Activated B cell treated with CpG ODN at 0.5 μM for 24 hours (primary cell): ENCODE results near the gene USP12. TPM values are rescaled to one million over a fixed set of nuclear protein-coding genes. Genes with fewer than 3 reads are reported as not detected.
"Not testable (repeated sequence)": the region's sequence is repeated elsewhere in the genome, so short reads cannot be mapped to it uniquely, and the experiment has no call there.

Experiments
- ATAC-seq: fragments of 200-7000 bp; cut with Tn5 transposase; one replicate; pipeline ENCODE4 v1.10.0; 2021; ENCODE audit warnings: low read depth, mild to moderate bottlenecking, moderate library complexity
- CTCF ChIA-PET: fragments of 350-600 bp; sonication (Branson Sonifier 250); formaldehyde crosslinking; loops from one replicate; lab custom pipeline; 2021; ENCODE audit warnings: antibody characterized with exemption; lab: Charles Lee
- POLR2A ChIA-PET: fragments of 350-600 bp; sonication (Branson Sonifier 250); formaldehyde crosslinking; loops from one replicate; lab custom pipeline; 2021; ENCODE audit warnings: antibody characterized with exemption; lab: Charles Lee
- DNase-seq: peaks from one replicate; pipeline ENCODE4 v3.0.0; 2022
- H3K27ac Mint-ChIP-seq: one replicate; pipeline ENCODE4 v1.8.0; 2020; ENCODE audit warnings: mixed read lengths
- H3K27me3 Mint-ChIP-seq: one replicate; pipeline ENCODE4 v1.8.0; 2021; ENCODE audit warnings: mixed read lengths
- H3K36me3 Mint-ChIP-seq: one replicate; pipeline ENCODE4 v1.8.0; 2021; ENCODE audit warnings: low read depth, mixed read lengths
- H3K4me1 Mint-ChIP-seq: one replicate; pipeline ENCODE4 v1.8.0; 2021; ENCODE audit warnings: mixed read lengths
- H3K4me3 Mint-ChIP-seq: one replicate; pipeline ENCODE4 v1.8.0; 2020; ENCODE audit warnings: mild to moderate bottlenecking, mixed read lengths
- H3K9me3 Mint-ChIP-seq: one replicate; pipeline ENCODE4 v1.8.0; 2020; ENCODE audit warnings: mixed read lengths
- intact Hi-C: fragments of 100-400 bp; cut with micrococcal nuclease; formaldehyde crosslinking; loops from one replicate; pipeline ENCODE4 v1.15.1; 2024
- total RNA-seq: library from RNA; stranded (reverse); gene quantifications from 2 replicates; pipeline ENCODE4 v1.2.3, GENCODE V29; 2022
- TF ChIP-seq, protein P1 (sequence below): fragments of 200-600 bp; IDR thresholded peaks from one replicate; pipeline ENCODE4 v1.8.0; 2022; ENCODE audit warnings: antibody characterized with exemption, mild to moderate bottlenecking

The USP12 gene
- total RNA-seq, 1 donor from 2014 or later = 58.8 TPM

DNA sequence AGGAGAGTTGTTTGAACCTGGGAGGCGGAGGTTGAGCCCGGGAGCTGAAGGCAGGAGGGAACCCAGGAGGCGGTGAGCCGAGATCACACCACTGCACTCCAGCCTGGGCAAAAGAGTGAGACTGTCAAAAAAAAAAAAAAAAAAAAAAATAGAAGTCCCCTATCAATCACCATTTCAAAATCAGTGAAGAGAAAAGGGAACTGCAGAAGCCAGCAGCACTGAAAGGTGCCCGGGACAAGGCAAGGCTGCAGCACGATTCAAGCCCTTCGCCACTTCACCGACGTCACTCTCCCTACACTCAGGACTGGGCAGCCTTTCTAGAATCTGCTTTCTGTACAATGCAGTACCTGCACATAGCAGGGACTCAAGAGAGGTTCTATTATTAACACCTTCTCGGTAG is 21.9 kb upstream of the USP12 start:
- peaks cover 17% of the 10 kb centered on the region for H3K4me1 Mint-ChIP-seq
- ChIA-PET CTCF (no interaction called here), POLR2A (interaction anchor here (0.7 to 1.7 kb wide), 4 partner anchors 23 to 184 kb away, joined by 4 to 10 read pairs (median 6); partner anchors contain the start of gene RPL21)
- DNase-seq = no peak
- intact Hi-C loops = loop anchor here (2.0 to 5.0 kb wide), 2 partner anchors 34 to 57 kb away; partner anchors contain the start of gene RPL21
- H3K36me3 Mint-ChIP-seq = no peaks in the 10 kb centered on the region
- H3K27me3 Mint-ChIP-seq = peaks cover 5% of the 10 kb centered on the region
- no peaks in the 10 kb centered on the region for H3K9me3 Mint-ChIP-seq
- H3K4me3 Mint-ChIP-seq = no peak overlapping the region
- TF ChIP-seq, protein P1, sequence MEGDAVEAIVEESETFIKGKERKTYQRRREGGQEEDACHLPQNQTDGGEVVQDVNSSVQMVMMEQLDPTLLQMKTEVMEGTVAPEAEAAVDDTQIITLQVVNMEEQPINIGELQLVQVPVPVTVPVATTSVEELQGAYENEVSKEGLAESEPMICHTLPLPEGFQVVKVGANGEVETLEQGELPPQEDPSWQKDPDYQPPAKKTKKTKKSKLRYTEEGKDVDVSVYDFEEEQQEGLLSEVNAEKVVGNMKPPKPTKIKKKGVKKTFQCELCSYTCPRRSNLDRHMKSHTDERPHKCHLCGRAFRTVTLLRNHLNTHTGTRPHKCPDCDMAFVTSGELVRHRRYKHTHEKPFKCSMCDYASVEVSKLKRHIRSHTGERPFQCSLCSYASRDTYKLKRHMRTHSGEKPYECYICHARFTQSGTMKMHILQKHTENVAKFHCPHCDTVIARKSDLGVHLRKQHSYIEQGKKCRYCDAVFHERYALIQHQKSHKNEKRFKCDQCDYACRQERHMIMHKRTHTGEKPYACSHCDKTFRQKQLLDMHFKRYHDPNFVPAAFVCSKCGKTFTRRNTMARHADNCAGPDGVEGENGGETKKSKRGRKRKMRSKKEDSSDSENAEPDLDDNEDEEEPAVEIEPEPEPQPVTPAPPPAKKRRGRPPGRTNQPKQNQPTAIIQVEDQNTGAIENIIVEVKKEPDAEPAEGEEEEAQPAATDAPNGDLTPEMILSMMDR = no peak
- ATAC-seq = no peak
- no peak overlapping the region for H3K27ac Mint-ChIP-seq

DNA sequence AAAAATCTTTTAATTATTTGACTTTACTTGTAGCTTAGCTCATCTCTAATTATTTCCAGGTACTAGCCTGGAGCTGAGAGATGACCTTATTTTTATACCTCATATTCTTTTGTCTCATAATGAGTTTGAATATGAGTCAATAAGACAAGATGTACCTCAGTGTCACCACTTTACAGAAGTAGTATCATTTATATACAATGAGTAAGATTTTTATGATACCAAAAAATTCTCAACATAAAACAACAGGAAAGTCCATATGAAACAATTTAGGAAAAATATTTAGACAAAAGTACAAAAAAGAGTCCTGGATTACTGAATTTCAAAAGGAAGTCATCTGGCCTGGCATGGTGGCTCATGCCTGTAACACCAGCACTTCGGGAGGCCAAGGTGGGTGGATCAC is 21.4 kb upstream of the USP12 start:
- POLR2A ChIA-PET = interaction anchor here (0.7 to 1.7 kb wide), 3 partner anchors 23 to 183 kb away, joined by 4 to 10 read pairs (median 6); partner anchors contain the start of gene RPL21
- DNase-seq (no peak), ATAC-seq (peak; percentile 22)
- Mint-ChIP-seq H3K4me3 (no peak overlapping the region), H3K27ac (no peak overlapping the region), H3K9me3 (no peaks in the 10 kb centered on the region), H3K4me1 (peaks cover 17% of the 10 kb centered on the region), H3K36me3 (no peaks in the 10 kb centered on the region), H3K27me3 (peaks cover 5% of the 10 kb centered on the region)
- TF ChIP-seq, protein P1 = no peak
- intact Hi-C loops = loop anchor here (1.0 to 5.0 kb wide), 4 partner anchors 21 to 58 kb away; partner anchors contain the start of gene RPL21
- CTCF ChIA-PET = no interaction called here

DNA sequence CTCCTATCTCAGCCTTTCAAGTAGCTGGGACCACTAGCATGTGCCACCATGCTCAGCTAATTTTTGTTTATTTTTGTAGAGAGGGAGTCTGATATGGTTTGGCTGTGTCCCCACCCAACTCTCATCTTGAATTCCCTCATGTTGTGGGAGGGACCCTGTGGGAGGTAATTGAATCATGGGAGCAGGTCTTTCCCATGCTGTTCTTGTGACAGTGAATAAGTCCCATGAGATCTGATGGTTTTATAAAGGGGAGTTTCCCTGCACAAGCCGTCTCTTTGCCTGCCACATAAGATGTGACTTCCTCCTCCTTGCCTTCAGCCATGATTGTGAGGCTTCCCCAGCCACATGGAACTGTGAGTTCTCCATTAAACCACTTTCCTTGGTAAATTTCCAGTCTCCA is 20.8 kb upstream of the USP12 start:
- H3K9me3 Mint-ChIP-seq, CTCF ChIA-PET, H3K27me3 Mint-ChIP-seq, DNase-seq, H3K36me3 Mint-ChIP-seq: not testable (repeated sequence)
- ATAC-seq = peak; percentile 87
- intact Hi-C loops = loop anchor here (1.0 to 5.0 kb wide), 4 partner anchors 20 to 58 kb away; partner anchors contain the start of gene RPL21
- peaks cover 17% of the 10 kb centered on the region for H3K4me1 Mint-ChIP-seq
- POLR2A ChIA-PET = interaction anchor here (0.6 to 1.7 kb wide), 3 partner anchors 22 to 59 kb away, joined by 4 to 6 read pairs (median 4); partner anchors contain the start of gene RPL21
- H3K27ac Mint-ChIP-seq = peak overlapping the region; percentile 64
- peak overlapping the region; percentile 32 for H3K4me3 Mint-ChIP-seq

DNA sequence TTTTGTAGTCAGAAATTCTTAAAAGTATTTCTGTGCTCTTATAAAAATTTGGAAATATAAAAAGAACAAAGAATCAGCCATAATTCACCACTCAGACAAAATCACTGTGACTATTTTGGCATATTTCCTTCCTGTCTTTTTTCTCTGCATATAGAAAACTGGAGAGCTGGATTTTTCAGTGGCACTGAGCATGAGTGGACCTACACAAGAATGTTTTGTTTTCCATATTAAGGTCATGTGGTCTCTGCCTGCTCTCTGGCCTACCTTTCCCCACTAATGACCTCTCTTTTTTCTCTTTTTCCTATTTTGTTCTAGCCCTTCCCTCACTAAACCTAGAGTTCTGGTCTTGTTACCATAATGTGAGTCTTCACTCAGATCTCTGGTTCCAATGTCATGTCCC is 17.6 kb upstream of the USP12 start:
- ChIA-PET CTCF (no interaction called here), POLR2A (no interaction called here)
- H3K27me3 Mint-ChIP-seq = no peaks in the 10 kb centered on the region
- no peak overlapping the region for H3K27ac Mint-ChIP-seq
- H3K36me3 Mint-ChIP-seq = no peaks in the 10 kb centered on the region
- TF ChIP-seq, protein P1 = no peak
- no peak for DNase-seq
- no peak for ATAC-seq
- H3K9me3 Mint-ChIP-seq = no peaks in the 10 kb centered on the region
- H3K4me1 Mint-ChIP-seq = peaks cover 17% of the 10 kb centered on the region
- H3K4me3 Mint-ChIP-seq = no peak overlapping the region
- intact Hi-C loops = no loop called here

DNA sequence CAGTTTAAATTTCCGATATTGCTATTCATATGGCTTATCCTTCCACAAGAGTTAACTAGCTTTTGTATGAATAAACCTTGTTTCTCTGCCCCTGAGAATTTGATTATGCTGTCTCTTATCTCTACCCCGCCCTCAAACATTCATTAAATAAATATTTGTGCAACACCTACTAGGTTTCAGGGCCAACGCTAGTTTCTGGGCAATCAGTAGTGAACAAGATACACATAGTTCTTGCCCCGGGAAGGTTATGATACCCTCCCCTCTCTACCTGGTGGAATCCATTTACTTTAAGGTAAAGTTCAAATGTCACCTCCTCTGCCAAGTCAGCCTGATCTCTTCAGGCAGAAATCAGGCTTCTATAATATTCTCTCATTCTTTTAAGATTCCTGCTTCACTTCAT is 16.6 kb upstream of the USP12 start:
- Mint-ChIP-seq H3K27me3 (no peaks in the 10 kb centered on the region), H3K36me3 (no peaks in the 10 kb centered on the region), H3K27ac (no peak overlapping the region), H3K4me1 (peaks cover 10% of the 10 kb centered on the region), H3K9me3 (no peaks in the 10 kb centered on the region), H3K4me3 (no peak overlapping the region)
- ChIA-PET CTCF (no interaction called here), POLR2A (interaction anchor here (0.6 kb wide), 1 partner anchor 191 kb away, joined by 6 read pairs; no protein-coding TSS in a partner anchor)
- TF ChIP-seq, protein P1 = no peak
- intact Hi-C loops = no loop called here
- DNase-seq (no peak), ATAC-seq (no peak)
